Liver (tissue), 9 donors: Measurements from ENCODE around the gene MAFG. TPM values are rescaled to one million over a fixed set of nuclear protein-coding genes. Genes with fewer than 3 reads are reported as not detected.

ENCODE experiments used
- DNase-seq: peaks from one replicate; pipeline ENCODE4 v3.0.0-alpha.2; 2017; ENCODE audit warnings: low spot score
- H3K27ac ChIP-seq, 2 donors: one replicate each; pipeline ENCODE4 v1.7.0; 2013; ENCODE audit warnings: inconsistent platforms in 2 of 2, low read length in 2 of 2, control low read depth in 1 of 2, low read depth in 1 of 2, mild to moderate bottlenecking in 1 of 2
- H3K27me3 ChIP-seq, 4 donors: one replicate each; pipeline versions ENCODE4 v1.6.1 to v1.7.0; 2013; ENCODE audit warnings: low read length in 3 of 4, inconsistent platforms in 1 of 4, mild to moderate bottlenecking in 1 of 4, moderate library complexity in 1 of 4; ENCODE audit not compliant: control insufficient read depth in 4 of 4, insufficient read depth in 4 of 4
- H3K36me3 ChIP-seq, 4 donors: one replicate each; pipeline versions ENCODE4 v1.6.1 to v1.7.0; 2013; ENCODE audit warnings: low read length in 3 of 4, mild to moderate bottlenecking in 3 of 4, low read depth in 1 of 4, moderate library complexity in 1 of 4; ENCODE audit not compliant: control insufficient read depth in 4 of 4, insufficient read depth in 3 of 4
- H3K4me1 ChIP-seq, 4 donors: one replicate each; pipeline versions ENCODE4 v1.6.1 to v1.7.0; 2013; ENCODE audit warnings: low read length in 3 of 4, mild to moderate bottlenecking in 3 of 4, moderate library complexity in 1 of 4; ENCODE audit not compliant: control insufficient read depth in 4 of 4, insufficient read depth in 4 of 4
- H3K4me3 ChIP-seq, 3 donors: one replicate each; pipeline versions ENCODE4 v1.6.1 to v1.7.0; 2013; ENCODE audit warnings: low read length in 3 of 3, control low read depth in 1 of 3, low read depth in 1 of 3, mild to moderate bottlenecking in 1 of 3
- H3K9ac ChIP-seq, 2 donors: one replicate each; pipeline ENCODE4 v1.7.0; 2013; ENCODE audit warnings: low read length in 2 of 2, mild to moderate bottlenecking in 2 of 2, moderate library complexity in 2 of 2, control low read depth in 1 of 2, low read depth in 1 of 2
- H3K9me3 ChIP-seq, 4 donors: one replicate each; pipeline versions ENCODE4 v1.6.1 to v1.7.0; 2013; ENCODE audit warnings: low read length in 3 of 4; ENCODE audit not compliant: control insufficient read depth in 4 of 4
- FOXA2 ChIP-seq: IDR thresholded peaks from 2 replicates; pipeline ENCODE4 v1.6.1; 2016; ENCODE audit warnings: antibody characterized with exemption
- NR2F2 ChIP-seq: IDR thresholded peaks from 2 replicates; pipeline ENCODE4 v1.6.1; 2016; ENCODE audit warnings: antibody characterized with exemption
- SP1 ChIP-seq: IDR thresholded peaks from 2 replicates; pipeline ENCODE4 v1.6.1; 2018; ENCODE audit warnings: antibody characterized with exemption, mild to moderate bottlenecking
- TAF1 ChIP-seq: conservative IDR thresholded peaks from 2 replicates; pipeline ENCODE4 v1.6.1; 2016; ENCODE audit warnings: antibody characterized with exemption, mild to moderate bottlenecking
- YY1 ChIP-seq: IDR thresholded peaks from 2 replicates; pipeline ENCODE4 v1.6.1; 2016; ENCODE audit warnings: antibody characterized with exemption, mild to moderate bottlenecking
- WGBS: extraction: QIAGEN DNeasy Blood & Tissue Kit; methylation state at CpG from one replicate; pipeline ENCODE4 v1.1.7; 2013; 5-methylcytosine and 5-hydroxymethylcytosine counted together
- polyA plus RNA-seq, 2 donors: library from polyadenylated mRNA; stranded (reverse) in 1 of 2; unstranded in 1 of 2; fragments of 200-250 nt in 1 of 2; fragments of >200 nt in 1 of 2; fragmentation: Nextera tagmentation in 1 of 2; extraction: Ambion mirVana in 1 of 2; gene quantifications; one replicate each; pipeline versions ENCODE4 v1.2.1 to v1.2.3, GENCODE V29; 2013 to 2015
- total RNA-seq, 2 donors: library from RNA; depleted of rRNA; stranded (reverse); fragments of >200 nt; gene quantifications; one replicate each; pipeline ENCODE4 v1.2.3, GENCODE V29; 2014
- TF ChIP-seq, protein P1 (sequence below): IDR thresholded peaks from 2 replicates; pipeline ENCODE4 v1.6.1; 2016; ENCODE audit warnings: antibody characterized with exemption
- donor health status: healthy.
- donor health status: healthy.
- donor health status: healthy.
- donor health status: healthy.
- donor health status: healthy.

Gene MAFG
- total and polyA plus RNA-seq, 4 donors: 3.0 to 17.0 (median 8.9) TPM

DNA sequence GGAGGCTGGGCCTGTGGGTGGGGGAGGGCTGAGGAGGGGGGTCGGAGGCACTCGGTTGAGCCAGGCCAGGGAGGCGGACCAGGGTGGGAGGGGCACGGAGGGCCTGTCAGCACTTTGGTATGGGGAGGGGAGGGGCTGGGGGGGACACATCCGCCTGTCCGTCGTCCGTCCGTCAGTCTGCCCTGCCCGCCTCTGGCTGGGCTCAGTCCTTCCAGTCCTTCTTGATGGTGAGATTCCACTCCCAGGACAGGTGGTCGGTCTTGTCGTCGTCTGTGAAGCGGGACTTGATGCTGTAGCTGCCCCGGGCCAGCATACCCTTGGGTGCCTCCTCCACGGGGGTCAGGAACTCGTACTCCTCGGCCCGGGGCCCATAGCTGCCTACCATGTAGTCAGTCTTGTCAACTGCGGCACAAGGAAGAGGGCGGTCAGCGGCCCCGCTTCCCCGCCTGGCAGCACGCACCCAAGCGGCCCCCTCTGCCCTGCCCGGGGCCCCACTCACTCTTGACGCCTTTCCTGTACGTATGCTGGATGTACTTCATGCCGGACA, 58.8 kb downstream of the MAFG start:
- H3K36me3 ChIP-seq: peaks cover 0 to 6% (median 2%) of the 10 kb centered on the region in 4 donors
- TF ChIP-seq, protein P1, sequence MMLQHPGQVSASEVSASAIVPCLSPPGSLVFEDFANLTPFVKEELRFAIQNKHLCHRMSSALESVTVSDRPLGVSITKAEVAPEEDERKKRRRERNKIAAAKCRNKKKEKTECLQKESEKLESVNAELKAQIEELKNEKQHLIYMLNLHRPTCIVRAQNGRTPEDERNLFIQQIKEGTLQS: no peak
- TF ChIP-seq TAF1 (no peak), FOXA2 (no peak), SP1 (no peak), YY1 (no peak), NR2F2 (no peak)
- no peaks in the 10 kb centered on the region for H3K27me3 ChIP-seq
- H3K4me3 ChIP-seq: no peak overlapping the region
- no peak overlapping the region for H3K9ac ChIP-seq
- peak overlapping the region; percentile 92 to 95 for H3K27ac ChIP-seq
- peak; percentile 55 for DNase-seq
- WGBS: 57% methylated on average over 30 of the region's 30 CpGs
- no peaks in the 10 kb centered on the region for H3K9me3 ChIP-seq
- H3K4me1 ChIP-seq: peaks cover 21 to 69% (median 50%) of the 10 kb centered on the region in 4 donors

Other genes with a start within 250 kb of the MAFG start
- gene ARL16, start 243.9 kb downstream of the MAFG start, total RNA-seq: 10 to 100 TPM in 1 of 2 donors, 1 to 10 TPM in 1; 9.8 to 12.9 TPM
- gene ARL16, start 243.9 kb downstream of the MAFG start, polyA plus RNA-seq: 10 to 100 TPM in 1 of 2 donors, 1 to 10 TPM in 1; 7.9 to 24.3 TPM
- gene HGS, start 243.7 kb downstream of the MAFG start, total RNA-seq: 10 to 100 TPM; 27.6 to 31.6 TPM
- 10 to 100 TPM; 21.8 to 28.7 TPM for gene HGS, start 243.7 kb downstream of the MAFG start, polyA plus RNA-seq
- gene MRPL12, start 224.4 kb downstream of the MAFG start, total RNA-seq: 10 to 100 TPM in 1 of 2 donors, 1 to 10 TPM in 1; 9.1 to 15.1 TPM
- 100 to 1,000 TPM; 103 to 121 TPM for gene MRPL12, start 224.4 kb downstream of the MAFG start, polyA plus RNA-seq
- 10 to 100 TPM; 19.8 to 54.6 TPM for gene SLC25A10, start 215.5 kb downstream of the MAFG start, total RNA-seq
- gene SLC25A10, start 215.5 kb downstream of the MAFG start, polyA plus RNA-seq: 10 to 100 TPM; 36.7 to 51.2 TPM
- gene GCGR, start 123.6 kb downstream of the MAFG start, total RNA-seq: 10 to 100 TPM; 20.7 to 72.0 TPM
- gene GCGR, start 123.6 kb downstream of the MAFG start, polyA plus RNA-seq: 10 to 100 TPM; 42.0 to 55.8 TPM
- gene MCRIP1, start 94.4 kb downstream of the MAFG start, total RNA-seq: 10 to 100 TPM; 16.6 to 42.0 TPM
- gene MCRIP1, start 94.4 kb downstream of the MAFG start, polyA plus RNA-seq: 10 to 100 TPM; 24.2 to 28.2 TPM
- gene PPP1R27, start 92.7 kb downstream of the MAFG start, total RNA-seq: not detected
- gene PPP1R27, start 92.7 kb downstream of the MAFG start, polyA plus RNA-seq: under 1 TPM; 0.31 to 0.35 TPM
- gene P4HB, start 67.2 kb downstream of the MAFG start, total RNA-seq: 1,000 to 10,000 TPM; 1,086 to 3,361 TPM
- gene P4HB, start 67.2 kb downstream of the MAFG start, polyA plus RNA-seq: 1,000 to 10,000 TPM in 1 of 2 donors, 100 to 1,000 TPM in 1; 1,000 to 2,066 TPM
- gene ARHGDIA, start 56.4 kb downstream of the MAFG start, total RNA-seq: 10 to 100 TPM; 35.5 to 47.3 TPM
- gene ARHGDIA, start 56.4 kb downstream of the MAFG start, polyA plus RNA-seq: 100 to 1,000 TPM; 103 to 142 TPM
- 10 to 100 TPM; 22.6 to 67.4 TPM for gene ALYREF, start 36.1 kb downstream of the MAFG start, total RNA-seq
- gene ALYREF, start 36.1 kb downstream of the MAFG start, polyA plus RNA-seq: 10 to 100 TPM in 1 of 2 donors, 1 to 10 TPM in 1; 2.5 to 24.6 TPM
- gene ANAPC11, start 36.0 kb downstream of the MAFG start, total RNA-seq: 10 to 100 TPM; 71.0 to 78.7 TPM
- 100 to 1,000 TPM; 160 to 246 TPM for gene ANAPC11, start 36.0 kb downstream of the MAFG start, polyA plus RNA-seq
- gene NPB, start 25.5 kb downstream of the MAFG start, total RNA-seq: under 1 TPM; 0.25 to 0.84 TPM
- gene NPB, start 25.5 kb downstream of the MAFG start, polyA plus RNA-seq: under 1 TPM; 0.15 to 0.92 TPM
- gene PCYT2, start 16.3 kb downstream of the MAFG start, total RNA-seq: 100 to 1,000 TPM in 1 of 2 donors, 10 to 100 TPM in 1; 86.0 to 101 TPM
- 10 to 100 TPM; 63.9 to 90.9 TPM for gene PCYT2, start 16.3 kb downstream of the MAFG start, polyA plus RNA-seq
- 10 to 100 TPM; 13.5 to 16.5 TPM for gene SIRT7, start 9.6 kb downstream of the MAFG start, total RNA-seq
- gene SIRT7, start 9.6 kb downstream of the MAFG start, polyA plus RNA-seq: 1 to 10 TPM; 7.1 to 9.4 TPM
- gene PYCR1, start 9.6 kb upstream of the MAFG start, total RNA-seq: 10 to 100 TPM; 10.4 to 14.1 TPM
- 1 to 10 TPM; 5.0 to 5.1 TPM for gene PYCR1, start 9.6 kb upstream of the MAFG start, polyA plus RNA-seq
- gene MYADML2, start 19.5 kb upstream of the MAFG start, total RNA-seq: not detected
- not detected for gene MYADML2, start 19.5 kb upstream of the MAFG start, polyA plus RNA-seq
- gene NOTUM, start 33.5 kb upstream of the MAFG start, total RNA-seq: 1 to 10 TPM in 1 of 2 donors, under 1 TPM in 1; 0.19 to 5.4 TPM
- gene NOTUM, start 33.5 kb upstream of the MAFG start, polyA plus RNA-seq: 1 to 10 TPM; 1.1 to 2.0 TPM
- 10 to 100 TPM; 17.8 to 26.2 TPM for gene ASPSCR1, start 49.9 kb upstream of the MAFG start, total RNA-seq
- gene ASPSCR1, start 49.9 kb upstream of the MAFG start, polyA plus RNA-seq: 10 to 100 TPM; 19.0 to 21.7 TPM
- gene CENPX, start 95.1 kb upstream of the MAFG start, total RNA-seq: 10 to 100 TPM; 22.5 to 40.6 TPM
- 10 to 100 TPM; 49.2 to 83.9 TPM for gene CENPX, start 95.1 kb upstream of the MAFG start, polyA plus RNA-seq
- 10 to 100 TPM in 1 of 2 donors, 1 to 10 TPM in 1; 7.2 to 14.1 TPM for gene LRRC45, start 95.6 kb upstream of the MAFG start, total RNA-seq
- 1 to 10 TPM; 4.0 to 6.8 TPM for gene LRRC45, start 95.6 kb upstream of the MAFG start, polyA plus RNA-seq
- gene RAC3, start 103.9 kb upstream of the MAFG start, total RNA-seq: 1 to 10 TPM; 3.1 to 6.3 TPM
- gene RAC3, start 103.9 kb upstream of the MAFG start, polyA plus RNA-seq: 1 to 10 TPM in 1 of 2 donors, under 1 TPM in 1; 0.63 to 3.5 TPM
- gene DCXR, start 110.0 kb upstream of the MAFG start, total RNA-seq: 100 to 1,000 TPM in 1 of 2 donors, 10 to 100 TPM in 1; 58.6 to 504 TPM
- gene DCXR, start 110.0 kb upstream of the MAFG start, polyA plus RNA-seq: 1,000 to 10,000 TPM in 1 of 2 donors, 100 to 1,000 TPM in 1; 667 to 1,190 TPM
- gene RFNG, start 124.1 kb upstream of the MAFG start, total RNA-seq: 10 to 100 TPM; 15.0 to 23.7 TPM
- gene RFNG, start 124.1 kb upstream of the MAFG start, polyA plus RNA-seq: 10 to 100 TPM; 23.2 to 36.0 TPM
- 10 to 100 TPM; 59.4 to 66.3 TPM for gene GPS1, start 124.2 kb upstream of the MAFG start, total RNA-seq
- 10 to 100 TPM; 53.9 to 58.3 TPM for gene GPS1, start 124.2 kb upstream of the MAFG start, polyA plus RNA-seq
- gene DUS1L, start 138.1 kb upstream of the MAFG start, total RNA-seq: 10 to 100 TPM; 40.6 to 59.5 TPM
- 10 to 100 TPM; 47.2 to 74.7 TPM for gene DUS1L, start 138.1 kb upstream of the MAFG start, polyA plus RNA-seq
- 100 to 1,000 TPM; 184 to 229 TPM for gene FASN, start 170.5 kb upstream of the MAFG start, total RNA-seq
- 10 to 100 TPM; 53.1 to 75.3 TPM for gene FASN, start 170.5 kb upstream of the MAFG start, polyA plus RNA-seq